Astrocyte of the cerebellum (primary cell): ENCODE data around the gene GPC1.

Experiments
- DNase-seq: peaks from one replicate; pipeline ENCODE4 v3.0.0-alpha.2; 2011; ENCODE audit warnings: low read depth
- H3K4me3 ChIP-seq: 2 replicates; pipeline ENCODE4 v1.5.1; 2011; ENCODE audit warnings: mild to moderate bottlenecking, low read depth, low read length, moderate library complexity
- in situ Hi-C: cut with HindIII; loops from 2 replicates; pipeline ENCODE4 v1.10.0; 2017; ENCODE audit warnings: low sequenced_read_pairs
- TF ChIP-seq, protein P1 (sequence below): IDR thresholded peaks from 2 replicates; pipeline ENCODE4 v1.5.1; 2012; ENCODE audit warnings: low read length, low read depth, moderate library complexity, mild to moderate bottlenecking; ENCODE audit errors: missing control alignments

The GPC1 gene

DNA sequence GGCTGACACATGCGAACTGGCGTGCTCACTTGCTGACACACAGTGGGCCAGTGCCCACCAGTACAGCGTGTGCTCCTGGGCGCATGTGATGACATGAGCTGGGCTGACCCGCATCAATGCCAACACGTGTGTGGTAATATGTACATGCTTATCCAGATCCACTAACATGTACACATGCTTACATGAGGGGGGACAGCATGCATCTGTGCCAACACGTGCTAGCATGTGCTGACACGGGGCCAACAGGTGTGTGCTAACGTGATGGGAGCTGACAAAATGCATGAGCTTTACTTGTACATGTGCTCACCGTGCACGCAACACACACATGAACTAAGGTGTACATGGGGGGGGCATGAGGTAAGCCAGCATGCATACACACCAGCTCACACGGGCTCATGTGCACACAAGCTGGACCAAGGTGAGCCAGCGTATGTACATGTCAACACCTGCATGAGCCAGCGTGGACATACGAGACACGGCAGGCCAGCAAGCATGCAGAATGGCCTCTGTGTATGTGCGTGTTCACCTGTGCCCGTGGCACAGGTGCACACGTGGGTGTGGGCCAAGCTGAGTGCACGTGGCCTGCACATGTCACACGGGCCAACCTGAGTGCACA is 28.5 kb downstream of the GPC1 start:
- no peak for DNase-seq
- in situ Hi-C loops, result no loop called here
- no peak overlapping the region for H3K4me3 ChIP-seq
- TF ChIP-seq, protein P1, sequence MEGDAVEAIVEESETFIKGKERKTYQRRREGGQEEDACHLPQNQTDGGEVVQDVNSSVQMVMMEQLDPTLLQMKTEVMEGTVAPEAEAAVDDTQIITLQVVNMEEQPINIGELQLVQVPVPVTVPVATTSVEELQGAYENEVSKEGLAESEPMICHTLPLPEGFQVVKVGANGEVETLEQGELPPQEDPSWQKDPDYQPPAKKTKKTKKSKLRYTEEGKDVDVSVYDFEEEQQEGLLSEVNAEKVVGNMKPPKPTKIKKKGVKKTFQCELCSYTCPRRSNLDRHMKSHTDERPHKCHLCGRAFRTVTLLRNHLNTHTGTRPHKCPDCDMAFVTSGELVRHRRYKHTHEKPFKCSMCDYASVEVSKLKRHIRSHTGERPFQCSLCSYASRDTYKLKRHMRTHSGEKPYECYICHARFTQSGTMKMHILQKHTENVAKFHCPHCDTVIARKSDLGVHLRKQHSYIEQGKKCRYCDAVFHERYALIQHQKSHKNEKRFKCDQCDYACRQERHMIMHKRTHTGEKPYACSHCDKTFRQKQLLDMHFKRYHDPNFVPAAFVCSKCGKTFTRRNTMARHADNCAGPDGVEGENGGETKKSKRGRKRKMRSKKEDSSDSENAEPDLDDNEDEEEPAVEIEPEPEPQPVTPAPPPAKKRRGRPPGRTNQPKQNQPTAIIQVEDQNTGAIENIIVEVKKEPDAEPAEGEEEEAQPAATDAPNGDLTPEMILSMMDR, result no peak

DNA sequence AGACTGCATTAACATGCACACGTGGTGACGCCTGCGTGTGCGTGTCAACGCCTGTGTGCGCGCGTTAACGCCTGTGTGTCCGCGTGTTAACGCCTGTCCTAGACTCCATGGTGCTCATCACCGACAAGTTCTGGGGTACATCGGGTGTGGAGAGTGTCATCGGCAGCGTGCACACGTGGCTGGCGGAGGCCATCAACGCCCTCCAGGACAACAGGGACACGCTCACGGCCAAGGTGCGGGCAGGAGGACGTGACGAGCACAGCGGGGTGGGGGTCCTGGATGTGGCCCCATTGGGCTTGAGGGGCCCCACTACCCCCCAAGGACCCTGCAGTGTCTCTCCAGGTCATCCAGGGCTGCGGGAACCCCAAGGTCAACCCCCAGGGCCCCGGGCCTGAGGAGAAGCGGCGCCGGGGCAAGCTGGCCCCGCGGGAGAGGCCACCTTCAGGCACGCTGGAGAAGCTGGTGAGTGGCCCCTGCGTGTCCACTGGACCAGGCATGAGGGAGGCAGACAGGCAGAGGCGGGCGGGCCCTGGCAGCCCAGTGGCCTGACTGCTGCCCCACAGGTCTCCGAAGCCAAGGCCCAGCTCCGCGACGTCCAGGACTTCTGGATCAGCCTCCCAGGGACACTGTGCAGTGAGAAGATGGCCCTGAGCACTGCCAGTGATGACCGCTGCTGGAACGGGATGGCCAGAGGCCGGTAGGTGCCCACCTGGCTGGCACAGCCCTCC is 29.2 kb downstream of the GPC1 start:
- in situ Hi-C loops, result no loop called here
- TF ChIP-seq, protein P1, result no peak
- no peak overlapping the region for H3K4me3 ChIP-seq
- DNase-seq, result no peak

DNA sequence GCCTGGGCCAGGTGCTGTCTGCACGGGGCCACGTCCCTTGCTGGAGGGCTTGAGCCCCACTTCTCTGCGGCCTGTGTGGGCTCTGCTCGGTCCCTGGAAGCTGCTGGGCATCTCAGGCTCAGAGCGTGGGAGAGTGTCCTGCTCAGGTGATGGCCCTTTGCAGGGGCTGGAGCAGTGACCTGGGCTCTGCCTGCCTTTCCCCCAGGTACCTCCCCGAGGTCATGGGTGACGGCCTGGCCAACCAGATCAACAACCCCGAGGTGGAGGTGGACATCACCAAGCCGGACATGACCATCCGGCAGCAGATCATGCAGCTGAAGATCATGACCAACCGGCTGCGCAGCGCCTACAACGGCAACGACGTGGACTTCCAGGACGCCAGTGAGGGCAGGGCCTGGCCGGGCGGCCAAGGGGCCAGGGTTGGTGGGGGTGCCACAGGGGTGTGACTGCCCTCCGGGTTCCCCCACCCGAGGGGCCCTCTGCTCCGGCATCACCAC is 29.9 kb downstream of the GPC1 start:
- TF ChIP-seq, protein P1, result no peak
- DNase-seq, result no peak
- in situ Hi-C loops, result no loop called here
- H3K4me3 ChIP-seq, result no peak overlapping the region

GRCh38 chr2:240465765-240466578 is 30.5 kb downstream of the GPC1 start:
- TF ChIP-seq, protein P1, result no peak
- in situ Hi-C loops, result no loop called here
- no peak for DNase-seq
- no peak overlapping the region for H3K4me3 ChIP-seq

DNA sequence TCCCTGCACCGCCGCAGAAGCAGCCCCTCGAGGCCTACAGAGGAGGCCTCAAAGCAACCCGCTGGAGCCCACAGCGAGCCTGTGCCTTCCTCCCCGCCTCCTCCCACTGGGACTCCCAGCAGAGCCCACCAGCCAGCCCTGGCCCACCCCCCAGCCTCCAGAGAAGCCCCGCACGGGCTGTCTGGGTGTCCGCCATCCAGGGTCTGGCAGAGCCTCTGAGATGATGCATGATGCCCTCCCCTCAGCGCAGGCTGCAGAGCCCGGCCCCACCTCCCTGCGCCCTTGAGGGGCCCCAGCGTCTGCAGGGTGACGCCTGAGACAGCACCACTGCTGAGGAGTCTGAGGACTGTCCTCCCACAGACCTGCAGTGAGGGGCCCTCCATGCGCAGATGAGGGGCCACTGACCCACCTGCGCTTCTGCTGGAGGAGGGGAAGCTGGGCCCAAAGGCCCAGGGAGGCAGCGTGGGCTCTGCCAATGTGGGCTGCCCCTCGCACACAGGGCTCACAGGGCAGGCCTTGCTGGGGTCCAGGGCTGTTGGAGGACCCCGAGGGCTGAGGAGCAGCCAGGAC is 31.2 kb downstream of the GPC1 start:
- H3K4me3 ChIP-seq, result no peak overlapping the region
- no peak for DNase-seq
- in situ Hi-C loops, result no loop called here
- TF ChIP-seq, protein P1, result no peak

GRCh38 chr2:240467149-240467642 is 31.7 kb downstream of the GPC1 start:
- no peak overlapping the region for H3K4me3 ChIP-seq
- in situ Hi-C loops, result no loop called here
- TF ChIP-seq, protein P1, result no peak
- DNase-seq, result no peak
